B cell (primary cell): Measurements from ENCODE around the gene TMEM161B. TPM values are rescaled to one million over a fixed set of nuclear protein-coding genes. Genes with fewer than 3 reads are reported as not detected.

Experiments
- ATAC-seq: fragments of 200-7000 bp; cut with Tn5 transposase; one replicate; pipeline ENCODE4 v1.10.0; 2021; ENCODE audit warnings: low read depth, mild to moderate bottlenecking, moderate number of reproducible peaks, moderate library complexity
- CTCF ChIA-PET: fragments of 350-600 bp; sonication (Branson Sonifier 250); formaldehyde crosslinking; loops from one replicate; lab custom pipeline; 2021; ENCODE audit warnings: antibody characterized with exemption, inconsistent platforms; lab: Charles Lee
- POLR2A ChIA-PET: fragments of 350-600 bp; sonication (Branson Sonifier 250); formaldehyde crosslinking; loops from one replicate; lab custom pipeline; 2021; ENCODE audit warnings: antibody characterized with exemption; lab: Charles Lee
- DNase-seq: peaks from one replicate; pipeline ENCODE4 v3.0.0; 2013
- H2AFZ ChIP-seq: 2 replicates; pipeline ENCODE4 v1.6.1; 2012; ENCODE audit warnings: mild to moderate bottlenecking, low read depth, low read length; ENCODE audit not compliant: insufficient read depth, poor library complexity, severe bottlenecking
- H3K27ac ChIP-seq, 2 donors: 1 replicate in 1 of 2; 2 replicates in 1 of 2; pipeline ENCODE4 v1.5.1; 2012 to 2013; ENCODE audit warnings: low read length in 2 of 2, mild to moderate bottlenecking in 2 of 2, moderate library complexity in 1 of 2
- H3K27me3 ChIP-seq, 4 experiments: fragments of 200-600 bp in 1 of 4; sonication (generic) in 1 of 4; replicated peaks in 1 of 4; 1 replicate in 2 of 4; 2 replicates in 2 of 4; pipeline versions ENCODE4 v1.6.1 to v1.7.0; 2013 to 2016; ENCODE audit warnings: low read length in 3 of 4, mild to moderate bottlenecking in 2 of 4, mixed read lengths in 1 of 4, moderate library complexity in 1 of 4; ENCODE audit not compliant: insufficient read depth in 4 of 4, control insufficient read depth in 3 of 4; ENCODE audit errors: control extremely low read depth in 1 of 4
- H3K36me3 ChIP-seq, 2 experiments: replicated peaks in 1 of 2; 1 replicate in 1 of 2; 2 replicates in 1 of 2; pipeline versions ENCODE4 v1.6.1 to v1.7.1; 2013; ENCODE audit warnings: low read length in 1 of 2; ENCODE audit not compliant: insufficient read depth in 2 of 2, control insufficient read depth in 1 of 2; ENCODE audit errors: control extremely low read depth in 1 of 2, extremely low read depth in 1 of 2
- H3K4me1 ChIP-seq, 2 donors: fragments of 200-600 bp in 1 of 2; sonication (generic) in 1 of 2; 1 replicate in 1 of 2; 2 replicates in 1 of 2; pipeline versions ENCODE4 v1.5.1 to v1.6.1; 2013 to 2017; ENCODE audit warnings: low read length in 2 of 2; ENCODE audit not compliant: control insufficient read depth in 2 of 2, insufficient read depth in 2 of 2
- H3K4me2 ChIP-seq: replicated peaks from 2 replicates; pipeline ENCODE3; 2012; ENCODE audit warnings: mild to moderate bottlenecking, low read depth, low read length; ENCODE audit not compliant: poor library complexity, severe bottlenecking
- H3K4me3 ChIP-seq, 5 experiments: fragments of 200-600 bp in 1 of 5; sonication (generic) in 1 of 5; 1 replicate in 3 of 5; 2 replicates in 2 of 5; pipeline versions ENCODE4 v1.5.1 to v1.7.0; 2011 to 2016; ENCODE audit warnings: low read length in 4 of 5, mild to moderate bottlenecking in 4 of 5, low read depth in 2 of 5, control low read depth in 1 of 5, moderate library complexity in 1 of 5; ENCODE audit not compliant: insufficient read depth in 1 of 5; ENCODE audit errors: control extremely low read depth in 1 of 5, extremely low read depth in 1 of 5
- H3K79me2 ChIP-seq: fragments of 200-600 bp; sonication (generic); one replicate; pipeline ENCODE4 v1.6.0; 2016; ENCODE audit warnings: low read length; ENCODE audit not compliant: control insufficient read depth, insufficient read depth
- H3K9ac ChIP-seq: fragments of 200-600 bp; sonication (generic); 2 replicates; pipeline ENCODE4 v1.6.1; 2017; ENCODE audit warnings: mild to moderate bottlenecking, low read length, moderate library complexity
- H3K9me3 ChIP-seq, 3 donors: one replicate each; pipeline versions ENCODE4 v1.6.1 to v1.7.1; 2013; ENCODE audit warnings: low read length in 2 of 3; ENCODE audit not compliant: control insufficient read depth in 2 of 3, insufficient read depth in 1 of 3; ENCODE audit errors: control extremely low read depth in 1 of 3
- H4K20me1 ChIP-seq: 2 replicates; pipeline ENCODE4 v1.6.0; 2012; ENCODE audit warnings: mild to moderate bottlenecking, low read length; ENCODE audit not compliant: insufficient read depth, control insufficient read depth, poor library complexity, severe bottlenecking
- H3K27ac Mint-ChIP-seq: one replicate; pipeline ENCODE4 v1.8.0; 2021; ENCODE audit warnings: mixed read lengths
- H3K27me3 Mint-ChIP-seq: one replicate; pipeline ENCODE4 v1.8.0; 2021; ENCODE audit warnings: mixed read lengths
- H3K4me1 Mint-ChIP-seq: one replicate; pipeline ENCODE4 v1.8.0; 2021; ENCODE audit warnings: mixed read lengths
- H3K4me3 Mint-ChIP-seq: one replicate; pipeline ENCODE4 v1.8.0; 2021; ENCODE audit warnings: mixed read lengths
- H3K9me3 Mint-ChIP-seq: one replicate; pipeline ENCODE4 v1.8.0; 2022; ENCODE audit warnings: mixed read lengths; ENCODE audit not compliant: insufficient read depth
- EZH2 ChIP-seq: IDR thresholded peaks from 2 replicates; pipeline ENCODE4 v1.6.1; 2012; ENCODE audit warnings: borderline replicate concordance, low read depth, mild to moderate bottlenecking, moderate library complexity, low read length; ENCODE audit not compliant: insufficient read depth, poor library complexity, severe bottlenecking
- WGBS: methylation state at CpG from one replicate; pipeline ENCODE4 v1.1.5; 2013; ENCODE audit warnings: missing lambda C conversion rate; ENCODE audit not compliant: insufficient coverage; 5-methylcytosine and 5-hydroxymethylcytosine counted together
- intact Hi-C: fragments of 100-400 bp; cut with micrococcal nuclease; formaldehyde crosslinking; loops from one replicate; pipeline ENCODE4 v1.10.0; 2022
- polyA plus RNA-seq: library from polyadenylated mRNA; depleted of rRNA; stranded (reverse); fragments of >200 nt; gene quantifications from 2 replicates; pipeline ENCODE4 v1.2.3, GENCODE V29; 2012
- total RNA-seq, 2 donors: library from RNA; stranded (reverse); fragments of 120-200 nt in 1 of 2; gene quantifications; 1 replicate in 1 of 2; 2 replicates in 1 of 2; pipeline versions ENCODE4 v1.2.3 to v1.2.4, GENCODE V29; 2013 to 2022
- TF ChIP-seq, protein P1 (sequence below): fragments of 200-600 bp; IDR thresholded peaks from one replicate; pipeline ENCODE4 v1.8.0; 2022; ENCODE audit warnings: antibody characterized with exemption, mild to moderate bottlenecking

TMEM161B gene
- total and polyA plus RNA-seq, 2 donors (not counting 1 experiment from before 2014, with no cell fraction given): 12.7 to 32.2 TPM

DNA sequence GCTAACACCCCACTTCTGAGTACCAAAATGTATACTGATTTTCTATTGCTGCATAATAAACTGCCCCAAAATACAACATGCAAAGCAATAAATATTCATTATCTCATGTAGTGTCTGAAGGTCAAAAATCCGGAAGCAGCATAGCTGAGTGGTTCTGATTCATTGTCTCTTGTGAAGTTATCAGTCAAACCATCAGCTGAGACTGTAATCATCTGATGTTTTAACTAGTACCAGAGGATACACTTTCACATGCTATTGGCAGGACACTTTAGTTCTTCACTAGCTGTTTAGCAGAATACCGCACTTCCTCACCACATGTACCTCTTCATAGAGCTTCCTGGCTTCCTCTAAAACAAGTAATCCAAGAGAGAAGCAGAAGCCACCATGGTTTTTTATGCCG, 12.7 kb upstream of the TMEM161B start:
- H4K20me1 ChIP-seq: no peaks in the 10 kb centered on the region
- TF ChIP-seq EZH2: no peak
- TF ChIP-seq, protein P1, sequence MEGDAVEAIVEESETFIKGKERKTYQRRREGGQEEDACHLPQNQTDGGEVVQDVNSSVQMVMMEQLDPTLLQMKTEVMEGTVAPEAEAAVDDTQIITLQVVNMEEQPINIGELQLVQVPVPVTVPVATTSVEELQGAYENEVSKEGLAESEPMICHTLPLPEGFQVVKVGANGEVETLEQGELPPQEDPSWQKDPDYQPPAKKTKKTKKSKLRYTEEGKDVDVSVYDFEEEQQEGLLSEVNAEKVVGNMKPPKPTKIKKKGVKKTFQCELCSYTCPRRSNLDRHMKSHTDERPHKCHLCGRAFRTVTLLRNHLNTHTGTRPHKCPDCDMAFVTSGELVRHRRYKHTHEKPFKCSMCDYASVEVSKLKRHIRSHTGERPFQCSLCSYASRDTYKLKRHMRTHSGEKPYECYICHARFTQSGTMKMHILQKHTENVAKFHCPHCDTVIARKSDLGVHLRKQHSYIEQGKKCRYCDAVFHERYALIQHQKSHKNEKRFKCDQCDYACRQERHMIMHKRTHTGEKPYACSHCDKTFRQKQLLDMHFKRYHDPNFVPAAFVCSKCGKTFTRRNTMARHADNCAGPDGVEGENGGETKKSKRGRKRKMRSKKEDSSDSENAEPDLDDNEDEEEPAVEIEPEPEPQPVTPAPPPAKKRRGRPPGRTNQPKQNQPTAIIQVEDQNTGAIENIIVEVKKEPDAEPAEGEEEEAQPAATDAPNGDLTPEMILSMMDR: no peak
- H3K27ac ChIP-seq: no peak overlapping the region
- ChIA-PET POLR2A (no interaction called here), CTCF (no interaction called here)
- no peak overlapping the region for H3K4me3 ChIP-seq
- no peaks in the 10 kb centered on the region for H3K27me3 ChIP-seq
- Mint-ChIP-seq H3K9me3 (no peaks in the 10 kb centered on the region), H3K4me1 (no peaks in the 10 kb centered on the region), H3K4me3 (no peak overlapping the region), H3K27me3 (no peaks in the 10 kb centered on the region), H3K27ac (no peak overlapping the region)
- no peak for DNase-seq
- WGBS: 100% methylated on average over 2 of the region's 3 CpGs
- no peaks in the 10 kb centered on the region for H3K36me3 ChIP-seq
- intact Hi-C loops: no loop called here
- no peak overlapping the region for H3K9ac ChIP-seq
- H3K79me2 ChIP-seq: no peaks in the 10 kb centered on the region
- no peaks in the 10 kb centered on the region for H3K9me3 ChIP-seq
- ATAC-seq: no peak
- no peak overlapping the region for H2AFZ ChIP-seq
- no peak overlapping the region for H3K4me2 ChIP-seq
- no peaks in the 10 kb centered on the region for H3K4me1 ChIP-seq

DNA sequence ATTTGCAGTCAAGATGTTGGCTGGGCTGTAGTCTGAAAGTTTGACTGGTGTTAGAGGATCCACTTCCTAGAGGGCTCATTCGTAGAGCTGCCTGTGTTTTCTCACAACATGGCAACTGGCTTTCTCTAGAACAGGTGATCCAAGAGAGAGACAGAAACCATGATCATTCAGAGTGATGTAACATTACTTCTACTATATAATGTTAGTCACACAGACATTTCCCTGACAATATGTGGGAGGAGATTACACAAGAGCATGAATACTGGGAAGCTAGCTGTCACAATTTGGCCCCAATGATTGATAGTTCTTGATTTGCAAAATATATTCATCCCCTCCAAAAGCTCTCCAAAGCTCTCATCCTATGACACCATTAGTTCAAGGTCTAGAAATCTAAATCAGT, 10.9 kb upstream of the TMEM161B start:
- intact Hi-C loops: loop anchor here (10.0 kb wide), 1 partner anchor 395 kb away; no protein-coding TSS in a partner anchor
- H2AFZ ChIP-seq: no peak overlapping the region
- no peaks in the 10 kb centered on the region for H3K27me3 ChIP-seq
- Mint-ChIP-seq H3K4me3 (no peak overlapping the region), H3K4me1 (no peaks in the 10 kb centered on the region), H3K9me3 (no peaks in the 10 kb centered on the region), H3K27ac (no peak overlapping the region), H3K27me3 (no peaks in the 10 kb centered on the region)
- ChIA-PET POLR2A (no interaction called here), CTCF (no interaction called here)
- no CpG with 5 or more reads among the region's 1 CpG for WGBS
- no peak for ATAC-seq
- no peaks in the 10 kb centered on the region for H3K4me1 ChIP-seq
- H3K79me2 ChIP-seq: no peaks in the 10 kb centered on the region
- no peak for DNase-seq
- no peak overlapping the region for H3K4me2 ChIP-seq
- TF ChIP-seq EZH2: no peak
- TF ChIP-seq, protein P1: no peak
- no peak overlapping the region for H3K27ac ChIP-seq
- H3K9ac ChIP-seq: no peak overlapping the region
- H3K9me3 ChIP-seq: no peaks in the 10 kb centered on the region
- H3K4me3 ChIP-seq: no peak overlapping the region
- H4K20me1 ChIP-seq: no peaks in the 10 kb centered on the region
- H3K36me3 ChIP-seq: peaks cover 0 to 5% of the 10 kb centered on the region in 2 experiments
